PC-3 (cell line): Measurements from ENCODE around the gene CDK18.

Source experiments
- EZH2 ChIP-seq: fragments of 300-600 bp; sonication (generic); IDR thresholded peaks from one replicate; pipeline ENCODE4 v1.6.1; 2017; ENCODE audit warnings: antibody characterized with exemption, mild to moderate bottlenecking, low read length; ENCODE audit not compliant: unreplicated experiment
- TF ChIP-seq, protein P1 (sequence below): fragments of 300-600 bp; sonication (generic); conservative IDR thresholded peaks from 2 replicates; pipeline ENCODE4 v1.5.1; 2017; ENCODE audit warnings: antibody characterized with exemption, low read depth, mild to moderate bottlenecking, low read length

DNA sequence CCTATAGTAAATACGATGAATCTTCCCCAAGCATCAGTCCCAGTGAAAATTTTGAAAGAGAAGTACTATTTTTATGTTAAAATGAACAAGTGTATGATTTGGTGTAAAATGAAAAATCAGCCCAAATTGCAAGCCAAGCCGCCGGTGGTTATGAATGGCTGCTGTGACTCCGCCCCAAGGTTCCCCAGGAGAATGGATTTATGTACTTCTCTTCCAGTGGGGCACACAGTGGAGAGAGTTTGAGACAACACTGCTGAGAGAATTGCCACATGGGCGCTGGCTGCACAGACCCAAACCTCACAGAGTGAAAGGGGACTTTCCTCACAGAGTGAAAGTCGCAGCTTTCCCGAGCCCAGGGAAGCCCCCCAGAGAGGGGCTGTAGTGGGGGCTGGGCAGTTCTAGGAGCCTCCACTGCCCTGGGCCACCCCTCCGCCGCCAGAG, 24.0 kb downstream of the CDK18 start:
- no peak for TF ChIP-seq EZH2
- TF ChIP-seq, protein P1, sequence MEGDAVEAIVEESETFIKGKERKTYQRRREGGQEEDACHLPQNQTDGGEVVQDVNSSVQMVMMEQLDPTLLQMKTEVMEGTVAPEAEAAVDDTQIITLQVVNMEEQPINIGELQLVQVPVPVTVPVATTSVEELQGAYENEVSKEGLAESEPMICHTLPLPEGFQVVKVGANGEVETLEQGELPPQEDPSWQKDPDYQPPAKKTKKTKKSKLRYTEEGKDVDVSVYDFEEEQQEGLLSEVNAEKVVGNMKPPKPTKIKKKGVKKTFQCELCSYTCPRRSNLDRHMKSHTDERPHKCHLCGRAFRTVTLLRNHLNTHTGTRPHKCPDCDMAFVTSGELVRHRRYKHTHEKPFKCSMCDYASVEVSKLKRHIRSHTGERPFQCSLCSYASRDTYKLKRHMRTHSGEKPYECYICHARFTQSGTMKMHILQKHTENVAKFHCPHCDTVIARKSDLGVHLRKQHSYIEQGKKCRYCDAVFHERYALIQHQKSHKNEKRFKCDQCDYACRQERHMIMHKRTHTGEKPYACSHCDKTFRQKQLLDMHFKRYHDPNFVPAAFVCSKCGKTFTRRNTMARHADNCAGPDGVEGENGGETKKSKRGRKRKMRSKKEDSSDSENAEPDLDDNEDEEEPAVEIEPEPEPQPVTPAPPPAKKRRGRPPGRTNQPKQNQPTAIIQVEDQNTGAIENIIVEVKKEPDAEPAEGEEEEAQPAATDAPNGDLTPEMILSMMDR = no peak
